GM12878 (cell line): Measurements from ENCODE around the gene OPRPN.

Source experiments
- POLR2A ChIP-seq: IDR thresholded peaks from 2 replicates; pipeline ENCODE4 v1.6.1; 2011; ENCODE audit warnings: low read depth, mild to moderate bottlenecking, low read length
- SP1 ChIP-seq: IDR thresholded peaks from one replicate; pipeline ENCODE4 v1.6.1; 2011; ENCODE audit warnings: low read depth, low read length
- ZZZ3 ChIP-seq: IDR thresholded peaks from 2 replicates; pipeline ENCODE4 v1.6.1; 2011; ENCODE audit warnings: low read depth; ENCODE audit not compliant: control insufficient read depth, insufficient read length
- TF ChIP-seq, protein P1 (sequence below), 3 experiments: IDR thresholded peaks in 2 of 3; conservative IDR thresholded peaks in 1 of 3; 2 replicates each; pipeline ENCODE4 v1.5.1; 2011; ENCODE audit warnings: low read depth in 3 of 3, low read length in 3 of 3, mild to moderate bottlenecking in 3 of 3, control low read depth in 2 of 3, moderate library complexity in 2 of 3, inconsistent platforms in 1 of 3, mixed read lengths in 1 of 3; ENCODE audit not compliant: control insufficient read depth in 2 of 3, insufficient read depth in 1 of 3; ENCODE audit errors: extremely low read depth in 1 of 3
- TF ChIP-seq, protein P2 (sequence below): IDR thresholded peaks from 2 replicates; pipeline ENCODE4 v1.6.1; 2011; ENCODE audit warnings: mild to moderate bottlenecking, low read depth, low read length, moderate library complexity; ENCODE audit not compliant: insufficient replicate concordance

GRCh38 chr4:70405765-70406164, 8.0 kb downstream of the OPRPN start:
- TF ChIP-seq POLR2A, result no peak
- TF ChIP-seq, protein P1, sequence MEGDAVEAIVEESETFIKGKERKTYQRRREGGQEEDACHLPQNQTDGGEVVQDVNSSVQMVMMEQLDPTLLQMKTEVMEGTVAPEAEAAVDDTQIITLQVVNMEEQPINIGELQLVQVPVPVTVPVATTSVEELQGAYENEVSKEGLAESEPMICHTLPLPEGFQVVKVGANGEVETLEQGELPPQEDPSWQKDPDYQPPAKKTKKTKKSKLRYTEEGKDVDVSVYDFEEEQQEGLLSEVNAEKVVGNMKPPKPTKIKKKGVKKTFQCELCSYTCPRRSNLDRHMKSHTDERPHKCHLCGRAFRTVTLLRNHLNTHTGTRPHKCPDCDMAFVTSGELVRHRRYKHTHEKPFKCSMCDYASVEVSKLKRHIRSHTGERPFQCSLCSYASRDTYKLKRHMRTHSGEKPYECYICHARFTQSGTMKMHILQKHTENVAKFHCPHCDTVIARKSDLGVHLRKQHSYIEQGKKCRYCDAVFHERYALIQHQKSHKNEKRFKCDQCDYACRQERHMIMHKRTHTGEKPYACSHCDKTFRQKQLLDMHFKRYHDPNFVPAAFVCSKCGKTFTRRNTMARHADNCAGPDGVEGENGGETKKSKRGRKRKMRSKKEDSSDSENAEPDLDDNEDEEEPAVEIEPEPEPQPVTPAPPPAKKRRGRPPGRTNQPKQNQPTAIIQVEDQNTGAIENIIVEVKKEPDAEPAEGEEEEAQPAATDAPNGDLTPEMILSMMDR (IDR thresholded peaks at IDR 0.05 in 2 of 3, conservative IDR thresholded peaks at IDR 0.05 in 1 of 3; ENCODE audit: control insufficient read depth in 2 of 3, extremely low read depth in 1 of 3, insufficient read depth in 1 of 3, low read depth in 3 of 3, low read length in 3 of 3), result no peak
- TF ChIP-seq SP1, result no peak
- TF ChIP-seq, protein P2, sequence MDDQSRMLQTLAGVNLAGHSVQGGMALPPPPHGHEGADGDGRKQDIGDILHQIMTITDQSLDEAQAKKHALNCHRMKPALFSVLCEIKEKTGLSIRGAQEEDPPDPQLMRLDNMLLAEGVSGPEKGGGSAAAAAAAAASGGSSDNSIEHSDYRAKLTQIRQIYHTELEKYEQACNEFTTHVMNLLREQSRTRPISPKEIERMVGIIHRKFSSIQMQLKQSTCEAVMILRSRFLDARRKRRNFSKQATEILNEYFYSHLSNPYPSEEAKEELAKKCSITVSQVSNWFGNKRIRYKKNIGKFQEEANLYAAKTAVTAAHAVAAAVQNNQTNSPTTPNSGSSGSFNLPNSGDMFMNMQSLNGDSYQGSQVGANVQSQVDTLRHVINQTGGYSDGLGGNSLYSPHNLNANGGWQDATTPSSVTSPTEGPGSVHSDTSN, result no peak
- no peak for TF ChIP-seq ZZZ3
